ENCODE data around the gene NT5DC1. TPM values are rescaled to one million over a fixed set of nuclear protein-coding genes. Genes with fewer than 3 reads are reported as not detected.

The NT5DC1 gene
- total RNA-seq, 1 experiment from 2014 or later, result 63.7 TPM

DNA sequence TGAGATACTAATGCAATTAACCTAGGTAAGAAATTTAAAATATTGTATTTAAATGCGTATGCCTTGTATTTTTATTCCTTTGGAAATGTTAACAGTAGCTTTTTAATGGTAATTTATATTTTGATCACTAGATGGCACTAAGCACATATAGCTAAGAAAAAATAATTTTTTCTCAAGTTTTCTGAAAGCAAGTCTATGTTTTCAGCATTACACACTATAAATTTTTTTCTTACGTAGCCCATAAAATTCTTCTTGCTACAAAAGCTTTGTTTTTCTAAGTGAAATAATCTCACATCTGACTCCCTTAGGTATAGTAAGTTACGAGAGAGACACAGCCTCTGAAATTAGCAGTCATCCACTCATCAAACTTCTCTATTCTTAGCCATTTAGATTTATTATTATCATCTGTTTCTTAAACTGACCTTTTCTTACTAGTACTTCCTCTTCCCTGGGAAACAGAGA, 117.5 kb downstream of the NT5DC1 start:
- H3K36me3 ChIP-seq (ENCODE audit: control insufficient read depth in 1 of 2, insufficient read depth in 2 of 2, low read length in 2 of 2), result no peaks in the 10 kb centered on the region
- H4K20me1 ChIP-seq (ENCODE audit: insufficient read depth), result no peaks in the 10 kb centered on the region
- ATAC-seq (no peak), DNase-seq (ENCODE audit: low read depth, low spot score) (no peak)
- ChIA-PET CTCF (interaction anchor here (0.6 to 2.7 kb wide), 19 partner anchors 9 to 663 kb away, joined by 3 to 17 read pairs (median 5); partner anchors contain the start of genes RWDD1 and TSPYL4), POLR2A (interaction anchor here (0.7 kb wide), 1 partner anchor 35 kb away, joined by 3 read pairs; the partner anchor contains the start of gene TSPYL4), RAD21 (ENCODE audit: low non-redundant PET in 1 of 2, low total read pairs in 2 of 2, uncharacterized antibody in 2 of 2, unreplicated experiment in 2 of 2) (no interaction called here)
- peaks cover 0 to 3% of the 10 kb centered on the region in 2 experiments; a peak in 1 of 4 replicates for H3K4me1 ChIP-seq (ENCODE audit: control insufficient read depth in 1 of 2, insufficient read depth in 2 of 2, low read length in 2 of 2)
- TF ChIP-seq, protein P1, sequence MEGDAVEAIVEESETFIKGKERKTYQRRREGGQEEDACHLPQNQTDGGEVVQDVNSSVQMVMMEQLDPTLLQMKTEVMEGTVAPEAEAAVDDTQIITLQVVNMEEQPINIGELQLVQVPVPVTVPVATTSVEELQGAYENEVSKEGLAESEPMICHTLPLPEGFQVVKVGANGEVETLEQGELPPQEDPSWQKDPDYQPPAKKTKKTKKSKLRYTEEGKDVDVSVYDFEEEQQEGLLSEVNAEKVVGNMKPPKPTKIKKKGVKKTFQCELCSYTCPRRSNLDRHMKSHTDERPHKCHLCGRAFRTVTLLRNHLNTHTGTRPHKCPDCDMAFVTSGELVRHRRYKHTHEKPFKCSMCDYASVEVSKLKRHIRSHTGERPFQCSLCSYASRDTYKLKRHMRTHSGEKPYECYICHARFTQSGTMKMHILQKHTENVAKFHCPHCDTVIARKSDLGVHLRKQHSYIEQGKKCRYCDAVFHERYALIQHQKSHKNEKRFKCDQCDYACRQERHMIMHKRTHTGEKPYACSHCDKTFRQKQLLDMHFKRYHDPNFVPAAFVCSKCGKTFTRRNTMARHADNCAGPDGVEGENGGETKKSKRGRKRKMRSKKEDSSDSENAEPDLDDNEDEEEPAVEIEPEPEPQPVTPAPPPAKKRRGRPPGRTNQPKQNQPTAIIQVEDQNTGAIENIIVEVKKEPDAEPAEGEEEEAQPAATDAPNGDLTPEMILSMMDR (IDR thresholded peaks at IDR 0.05 in 2 of 3, conservative IDR thresholded peaks at IDR 0.05 in 1 of 3; ENCODE audit: borderline replicate concordance in 1 of 3, insufficient read depth in 1 of 3, low read depth in 2 of 3, low read length in 2 of 3), result peak; percentile 13 to 58 (median 28); a peak in 4 of 6 replicates
- TF ChIP-seq RAD21 (IDR thresholded peaks at IDR 0.05; ENCODE audit: low read depth) (peak; percentile 39), SRF (IDR thresholded peaks at IDR 0.05; ENCODE audit: low read depth) (no peak)
- H2AFZ ChIP-seq (ENCODE audit: low read depth, low read length, poor library complexity, severe bottlenecking), result no peak overlapping the region
- H3K9ac ChIP-seq (ENCODE audit: low read length), result no peak overlapping the region
- intact Hi-C loops (cut with micrococcal nuclease), result loop anchor here (2.0 to 5.0 kb wide), 4 partner anchors 343 to 749 kb away; no protein-coding TSS in a partner anchor
- no peak overlapping the region for H3K27ac ChIP-seq (ENCODE audit: low read depth, low read length)
- no peaks in the 10 kb centered on the region for H3K79me2 ChIP-seq (ENCODE audit: insufficient read depth, low read length)
- H3K9me3 ChIP-seq (ENCODE audit: control insufficient read depth in 1 of 2, insufficient read depth in 1 of 2, low read depth in 1 of 2, low read length in 2 of 2), result no peaks in the 10 kb centered on the region
- BruUV-seq (replicated peaks), result no TSS peak
- no peak overlapping the region for H3K4me3 ChIP-seq (replicated peaks in 1 of 2; ENCODE audit: low read depth in 1 of 2, low read length in 2 of 2)
- H3K9me2 ChIP-seq (ENCODE audit: insufficient read depth), result no peaks in the 10 kb centered on the region
- H3K27me3 ChIP-seq (ENCODE audit: insufficient read depth, low read length), result no peaks in the 10 kb centered on the region
- H3K4me2 ChIP-seq (ENCODE audit: low read length), result no peak overlapping the region

GRCh38 chr6:116218866-116219265, 118.2 kb downstream of the NT5DC1 start:
- no peaks in the 10 kb centered on the region for H3K9me2 ChIP-seq (ENCODE audit: insufficient read depth)
- H3K79me2 ChIP-seq (ENCODE audit: insufficient read depth, low read length), result no peaks in the 10 kb centered on the region
- H3K9ac ChIP-seq (ENCODE audit: low read length), result no peak overlapping the region
- DNase-seq (ENCODE audit: low read depth, low spot score) (no peak), ATAC-seq (no peak)
- CTCF ChIA-PET, result interaction anchor here (1.6 to 2.7 kb wide), 5 partner anchors 10 to 342 kb away, joined by 6 to 15 read pairs (median 10); no protein-coding TSS in a partner anchor
- no peak overlapping the region for H3K4me2 ChIP-seq (ENCODE audit: low read length)
- H3K4me3 ChIP-seq (replicated peaks in 1 of 2; ENCODE audit: low read depth in 1 of 2, low read length in 2 of 2), result no peak overlapping the region
- intact Hi-C loops (cut with micrococcal nuclease), result loop anchor here (2.0 to 5.0 kb wide), 4 partner anchors 342 to 748 kb away; no protein-coding TSS in a partner anchor
- TF ChIP-seq YY1 (IDR thresholded peaks at IDR 0.05; ENCODE audit: extremely low read depth, insufficient replicate concordance, low read depth, low read length) (no peak), SP1 (IDR thresholded peaks at IDR 0.05; ENCODE audit: low read depth) (no peak), CEBPB (IDR thresholded peaks at IDR 0.05; ENCODE audit: low read depth) (no peak), SIN3A (IDR thresholded peaks at IDR 0.05; ENCODE audit: low read depth) (no peak), TCF7L2 (IDR thresholded peaks at IDR 0.05; ENCODE audit: borderline replicate concordance, extremely low read depth, insufficient read depth, insufficient read length) (no peak), ELF1 (IDR thresholded peaks at IDR 0.05; ENCODE audit: borderline replicate concordance, low read depth) (no peak), JUND (IDR thresholded peaks at IDR 0.05) (no peak)
- TF ChIP-seq, protein P2, sequence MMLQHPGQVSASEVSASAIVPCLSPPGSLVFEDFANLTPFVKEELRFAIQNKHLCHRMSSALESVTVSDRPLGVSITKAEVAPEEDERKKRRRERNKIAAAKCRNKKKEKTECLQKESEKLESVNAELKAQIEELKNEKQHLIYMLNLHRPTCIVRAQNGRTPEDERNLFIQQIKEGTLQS (IDR thresholded peaks at IDR 0.05), result no peak
- H2AFZ ChIP-seq (ENCODE audit: low read depth, low read length, poor library complexity, severe bottlenecking), result no peak overlapping the region
- H4K20me1 ChIP-seq (ENCODE audit: insufficient read depth), result no peaks in the 10 kb centered on the region
- H3K4me1 ChIP-seq (ENCODE audit: control insufficient read depth in 1 of 2, insufficient read depth in 2 of 2, low read length in 2 of 2), result peaks cover 0 to 3% of the 10 kb centered on the region in 2 experiments; a peak in 1 of 4 replicates
- H3K27me3 ChIP-seq (ENCODE audit: insufficient read depth, low read length), result no peaks in the 10 kb centered on the region
- BruUV-seq (replicated peaks), result no TSS peak
- H3K36me3 ChIP-seq (ENCODE audit: control insufficient read depth in 1 of 2, insufficient read depth in 2 of 2, low read length in 2 of 2), result no peaks in the 10 kb centered on the region
- POLR2A ChIA-PET, result no interaction called here
- no peaks in the 10 kb centered on the region for H3K9me3 ChIP-seq (ENCODE audit: control insufficient read depth in 1 of 2, insufficient read depth in 1 of 2, low read depth in 1 of 2, low read length in 2 of 2)
- H3K27ac ChIP-seq (ENCODE audit: low read depth, low read length), result no peak overlapping the region
- RAD21 ChIA-PET (ENCODE audit: low non-redundant PET in 1 of 2, low total read pairs in 2 of 2, uncharacterized antibody in 2 of 2, unreplicated experiment in 2 of 2), result no interaction called here
